ENCODE data around the gene ARFRP1.

- TF ChIP-seq POLR2AphosphoS5 (IDR thresholded peaks at IDR 0.05; ENCODE audit: low read depth, low read length), result no peak
- no peak for TF ChIP-seq SIN3A (IDR thresholded peaks at IDR 0.05; ENCODE audit: borderline replicate concordance, insufficient read depth, low read length)
- no peak for TF ChIP-seq TAF1 (IDR thresholded peaks at IDR 0.05; ENCODE audit: borderline replicate concordance, insufficient read depth, low read length)
- TF ChIP-seq FOXP2 (optimal IDR thresholded peaks at IDR 0.05; ENCODE audit: borderline replicate concordance, extremely low read depth, extremely low read length, insufficient read depth), result no peak
- no peak for TF ChIP-seq REST (IDR thresholded peaks at IDR 0.05; ENCODE audit: insufficient read depth in 1 of 2, low read depth in 2 of 2, low read length in 2 of 2)
Observed at GRCh38 chr20:63704749-63705117, 3.0 kb downstream of the ARFRP1 start.
